Pancreas (tissue), 10 donors: ENCODE results near the gene ZCCHC7. TPM values are rescaled to one million over a fixed set of nuclear protein-coding genes. Genes with fewer than 3 reads are reported as not detected.

Source experiments
- ATAC-seq, 4 donors: fragments of 200-7000 bp; cut with Tn5 transposase; one replicate each; pipeline versions ENCODE4 v1.8.0 to v1.9.1; 2020; ENCODE audit warnings: mild to moderate bottlenecking in 4 of 4, moderate library complexity in 4 of 4
- DNase-seq, 6 donors: peaks; one replicate each; pipeline ENCODE4 v3.0.0-alpha.2; 2020
- FAIRE-seq: peaks from 2 replicates; lab custom pipeline; 2012; peaks lifted over from hg19 to GRCh38; lab: Jason Lieb, UNC
- H3K27ac ChIP-seq, 4 donors: fragments of 200-600 bp; sonication (generic); 1 replicate in 3 of 4; 2 replicates in 1 of 4; pipeline versions ENCODE4 v1.5.0 to v1.8.0; 2020
- H3K27me3 ChIP-seq, 4 donors: fragments of 200-600 bp; one replicate each; pipeline ENCODE4 v1.8.0; 2021
- H3K36me3 ChIP-seq, 3 donors: fragments of 200-600 bp; sonication (generic) in 1 of 3; one replicate each; pipeline versions ENCODE4 v1.5.0 to v1.8.0; 2020 to 2021
- H3K4me1 ChIP-seq, 3 donors: fragments of 200-600 bp; one replicate each; pipeline ENCODE4 v1.8.0; 2021
- H3K4me3 ChIP-seq, 4 donors: fragments of 200-600 bp; sonication (generic) in 2 of 4; one replicate each; pipeline versions ENCODE4 v1.5.0 to v1.8.0; 2020 to 2021
- H3K9me3 ChIP-seq, 4 donors: fragments of 200-600 bp; one replicate each; pipeline ENCODE4 v1.8.0; 2021
- CTCF ChIP-seq, 4 donors: fragments of 200-600 bp; sonication (generic) in 3 of 4; IDR thresholded peaks; one replicate each; pipeline versions ENCODE4 v1.5.0 to v1.8.0; 2021; ENCODE audit warnings: antibody characterized with exemption in 4 of 4
- WGBS, 2 donors: extraction: QIAGEN DNeasy Blood & Tissue Kit; methylation state at CpG; one replicate each; pipeline ENCODE4 v1.1.7; 2013; 5-methylcytosine and 5-hydroxymethylcytosine counted together
- intact Hi-C, 3 donors: fragments of 100-400 bp; cut with DNase I; formaldehyde crosslinking; loops; one replicate each; pipeline versions ENCODE4 v1.11.1 to v1.14.2; 2022
- polyA plus RNA-seq, 2 donors: library from polyadenylated mRNA; stranded (reverse); fragments of 200-250 nt; gene quantifications; one replicate each; pipeline ENCODE4 v1.2.3, GENCODE V29; 2013
- total RNA-seq, 6 donors: library from RNA; stranded (reverse); fragmentation: NEBNext Ultra II Directional in 4 of 6; extraction: Animal tissue kit (Norgen Biotek cat#: 25700) in 4 of 6; gene quantifications; one replicate each; pipeline versions ENCODE4 v1.2.1 to v1.2.4, GENCODE V29; 2021 to 2023
- donor health status: healthy with polysubstance abuse.
- donor health status: DM: no; HTN: no; CAD: no; lungs with moderate emphysema.
- donor health status: DM: no; HTN: no; CAD: no.
- donor health status: control.
- donor health status: control.
- donor health status: Bipolar disorder and iron deficiency.
- donor health status: DM: yes; HTN: yes; CAD: no.
- donor health status: DM: no; HTN: no; CAD: no.
- donor health status: DM: no; HTN: no; CAD: no.
- donor health status: DM: yes; HTN: yes; CAD: no.

Gene ZCCHC7
- total and polyA plus RNA-seq, 8 donors: 8.1 to 17.4 (median 14.4) TPM

- 84 to 86% methylated on average over 2 of the region's 2 CpGs for WGBS, 2 donors
- H3K9me3 ChIP-seq: no peaks in the 10 kb centered on the region
- H3K36me3 ChIP-seq: no peaks in the 10 kb centered on the region
- ATAC-seq (no peak), FAIRE-seq (no peak), DNase-seq (no peak)
- intact Hi-C loops: no loop called here
- no peaks in the 10 kb centered on the region for H3K27me3 ChIP-seq
- H3K27ac ChIP-seq: no peak overlapping the region
- H3K4me3 ChIP-seq: no peak overlapping the region
- no peak for TF ChIP-seq CTCF (IDR thresholded peaks at IDR 0.05)
- H3K4me1 ChIP-seq: no peaks in the 10 kb centered on the region
Measured at GRCh38 chr9:37174247-37174646, 53.9 kb downstream of the ZCCHC7 start.

- Histone ChIP-seq H3K9me3 (no peaks in the 10 kb centered on the region), H3K36me3 (no peaks in the 10 kb centered on the region), H3K4me3 (no peak overlapping the region), H3K27ac (no peak overlapping the region), H3K4me1 (no peaks in the 10 kb centered on the region), H3K27me3 (no peaks in the 10 kb centered on the region)
- DNase-seq: no peak
- intact Hi-C loops: no loop called here
- ATAC-seq: no peak
- no peak for FAIRE-seq
- TF ChIP-seq CTCF (IDR thresholded peaks at IDR 0.05): no peak
- WGBS, 2 donors: 81 to 89% methylated on average over 2 of the region's 2 CpGs
Measured at GRCh38 chr9:37178742-37179141, 58.4 kb downstream of the ZCCHC7 start.

- ATAC-seq (no peak), FAIRE-seq (no peak), DNase-seq (no peak)
- H3K9me3 ChIP-seq: no peaks in the 10 kb centered on the region
- no peaks in the 10 kb centered on the region for H3K27me3 ChIP-seq
- no peak overlapping the region for H3K27ac ChIP-seq
- H3K4me1 ChIP-seq: no peaks in the 10 kb centered on the region
- intact Hi-C loops: no loop called here
- no peak for TF ChIP-seq CTCF (IDR thresholded peaks at IDR 0.05)
- no peak overlapping the region for H3K4me3 ChIP-seq
- no peaks in the 10 kb centered on the region for H3K36me3 ChIP-seq
- 76 to 80% methylated on average over 3 of the region's 3 CpGs for WGBS, 2 donors
Measured at GRCh38 chr9:37179576-37179975, 59.2 kb downstream of the ZCCHC7 start.

- intact Hi-C loops: no loop called here
- Histone ChIP-seq H3K36me3 (no peaks in the 10 kb centered on the region), H3K27me3 (no peaks in the 10 kb centered on the region), H3K4me3 (no peak overlapping the region), H3K27ac (no peak overlapping the region), H3K4me1 (no peaks in the 10 kb centered on the region), H3K9me3 (no peaks in the 10 kb centered on the region)
- no peak for TF ChIP-seq CTCF (IDR thresholded peaks at IDR 0.05)
- ATAC-seq (no peak), DNase-seq (no peak), FAIRE-seq (no peak)
- WGBS, 2 donors: 44 to 53% methylated on average over 2 of the region's 2 CpGs
Measured at GRCh38 chr9:37180138-37180537, 59.8 kb downstream of the ZCCHC7 start.

- no peak overlapping the region for H3K4me3 ChIP-seq
- no peak for FAIRE-seq
Measured at GRCh38 chr9:37182718-37183117, 62.3 kb downstream of the ZCCHC7 start.

More at GRCh38 chr9:37182718-37183117, 62.3 kb downstream of the ZCCHC7 start:
- ATAC-seq: no peak
- intact Hi-C loops: no loop called here
- Histone ChIP-seq H3K27ac (no peak overlapping the region), H3K4me1 (no peaks in the 10 kb centered on the region), H3K36me3 (no peaks in the 10 kb centered on the region), H3K27me3 (no peaks in the 10 kb centered on the region), H3K9me3 (no peaks in the 10 kb centered on the region)
- no peak for DNase-seq
- no peak for TF ChIP-seq CTCF (IDR thresholded peaks at IDR 0.05)
- WGBS, 2 donors: 76 to 94% methylated on average over 1 of the region's 1 CpG
